B cell (primary cell): ENCODE results near the gene PTH1R. TPM values are rescaled to one million over a fixed set of nuclear protein-coding genes. Genes with fewer than 3 reads are reported as not detected.

Experiments used
- ATAC-seq: fragments of 200-7000 bp; cut with Tn5 transposase; one replicate; pipeline ENCODE4 v1.10.0; 2021; ENCODE audit warnings: low read depth, mild to moderate bottlenecking, moderate number of reproducible peaks, moderate library complexity
- CTCF ChIA-PET: fragments of 350-600 bp; sonication (Branson Sonifier 250); formaldehyde crosslinking; loops from one replicate; lab custom pipeline; 2021; ENCODE audit warnings: antibody characterized with exemption, inconsistent platforms; lab: Charles Lee
- POLR2A ChIA-PET: fragments of 350-600 bp; sonication (Branson Sonifier 250); formaldehyde crosslinking; loops from one replicate; lab custom pipeline; 2021; ENCODE audit warnings: antibody characterized with exemption; lab: Charles Lee
- DNase-seq: peaks from one replicate; pipeline ENCODE4 v3.0.0; 2013
- H2AFZ ChIP-seq: 2 replicates; pipeline ENCODE4 v1.6.1; 2012; ENCODE audit warnings: mild to moderate bottlenecking, low read depth, low read length; ENCODE audit not compliant: insufficient read depth, poor library complexity, severe bottlenecking
- H3K27ac ChIP-seq, 2 donors: 1 replicate in 1 of 2; 2 replicates in 1 of 2; pipeline ENCODE4 v1.5.1; 2012 to 2013; ENCODE audit warnings: low read length in 2 of 2, mild to moderate bottlenecking in 2 of 2, moderate library complexity in 1 of 2
- H3K27me3 ChIP-seq, 4 experiments: fragments of 200-600 bp in 1 of 4; sonication (generic) in 1 of 4; replicated peaks in 1 of 4; 1 replicate in 2 of 4; 2 replicates in 2 of 4; pipeline versions ENCODE4 v1.6.1 to v1.7.0; 2013 to 2016; ENCODE audit warnings: low read length in 3 of 4, mild to moderate bottlenecking in 2 of 4, mixed read lengths in 1 of 4, moderate library complexity in 1 of 4; ENCODE audit not compliant: insufficient read depth in 4 of 4, control insufficient read depth in 3 of 4; ENCODE audit errors: control extremely low read depth in 1 of 4
- H3K36me3 ChIP-seq, 2 experiments: replicated peaks in 1 of 2; 1 replicate in 1 of 2; 2 replicates in 1 of 2; pipeline versions ENCODE4 v1.6.1 to v1.7.1; 2013; ENCODE audit warnings: low read length in 1 of 2; ENCODE audit not compliant: insufficient read depth in 2 of 2, control insufficient read depth in 1 of 2; ENCODE audit errors: control extremely low read depth in 1 of 2, extremely low read depth in 1 of 2
- H3K4me1 ChIP-seq, 2 donors: fragments of 200-600 bp in 1 of 2; sonication (generic) in 1 of 2; 1 replicate in 1 of 2; 2 replicates in 1 of 2; pipeline versions ENCODE4 v1.5.1 to v1.6.1; 2013 to 2017; ENCODE audit warnings: low read length in 2 of 2; ENCODE audit not compliant: control insufficient read depth in 2 of 2, insufficient read depth in 2 of 2
- H3K4me2 ChIP-seq: replicated peaks from 2 replicates; pipeline ENCODE3; 2012; ENCODE audit warnings: mild to moderate bottlenecking, low read depth, low read length; ENCODE audit not compliant: poor library complexity, severe bottlenecking
- H3K4me3 ChIP-seq, 5 experiments: fragments of 200-600 bp in 1 of 5; sonication (generic) in 1 of 5; 1 replicate in 3 of 5; 2 replicates in 2 of 5; pipeline versions ENCODE4 v1.5.1 to v1.7.0; 2011 to 2016; ENCODE audit warnings: low read length in 4 of 5, mild to moderate bottlenecking in 4 of 5, low read depth in 2 of 5, control low read depth in 1 of 5, moderate library complexity in 1 of 5; ENCODE audit not compliant: insufficient read depth in 1 of 5; ENCODE audit errors: control extremely low read depth in 1 of 5, extremely low read depth in 1 of 5
- H3K79me2 ChIP-seq: fragments of 200-600 bp; sonication (generic); one replicate; pipeline ENCODE4 v1.6.0; 2016; ENCODE audit warnings: low read length; ENCODE audit not compliant: control insufficient read depth, insufficient read depth
- H3K9ac ChIP-seq: fragments of 200-600 bp; sonication (generic); 2 replicates; pipeline ENCODE4 v1.6.1; 2017; ENCODE audit warnings: mild to moderate bottlenecking, low read length, moderate library complexity
- H3K9me3 ChIP-seq, 3 donors: one replicate each; pipeline versions ENCODE4 v1.6.1 to v1.7.1; 2013; ENCODE audit warnings: low read length in 2 of 3; ENCODE audit not compliant: control insufficient read depth in 2 of 3, insufficient read depth in 1 of 3; ENCODE audit errors: control extremely low read depth in 1 of 3
- H4K20me1 ChIP-seq: 2 replicates; pipeline ENCODE4 v1.6.0; 2012; ENCODE audit warnings: mild to moderate bottlenecking, low read length; ENCODE audit not compliant: insufficient read depth, control insufficient read depth, poor library complexity, severe bottlenecking
- H3K27ac Mint-ChIP-seq: one replicate; pipeline ENCODE4 v1.8.0; 2021; ENCODE audit warnings: mixed read lengths
- H3K27me3 Mint-ChIP-seq: one replicate; pipeline ENCODE4 v1.8.0; 2021; ENCODE audit warnings: mixed read lengths
- H3K4me1 Mint-ChIP-seq: one replicate; pipeline ENCODE4 v1.8.0; 2021; ENCODE audit warnings: mixed read lengths
- H3K4me3 Mint-ChIP-seq: one replicate; pipeline ENCODE4 v1.8.0; 2021; ENCODE audit warnings: mixed read lengths
- H3K9me3 Mint-ChIP-seq: one replicate; pipeline ENCODE4 v1.8.0; 2022; ENCODE audit warnings: mixed read lengths; ENCODE audit not compliant: insufficient read depth
- CTCF ChIP-seq: fragments of 200-600 bp; IDR thresholded peaks from one replicate; pipeline ENCODE4 v1.8.0; 2022; ENCODE audit warnings: antibody characterized with exemption, mild to moderate bottlenecking
- EZH2 ChIP-seq: IDR thresholded peaks from 2 replicates; pipeline ENCODE4 v1.6.1; 2012; ENCODE audit warnings: borderline replicate concordance, low read depth, mild to moderate bottlenecking, moderate library complexity, low read length; ENCODE audit not compliant: insufficient read depth, poor library complexity, severe bottlenecking
- WGBS: methylation state at CpG from one replicate; pipeline ENCODE4 v1.1.5; 2013; ENCODE audit warnings: missing lambda C conversion rate; ENCODE audit not compliant: insufficient coverage; 5-methylcytosine and 5-hydroxymethylcytosine counted together
- intact Hi-C: fragments of 100-400 bp; cut with micrococcal nuclease; formaldehyde crosslinking; loops from one replicate; pipeline ENCODE4 v1.10.0; 2022
- polyA plus RNA-seq: library from polyadenylated mRNA; depleted of rRNA; stranded (reverse); fragments of >200 nt; gene quantifications from 2 replicates; pipeline ENCODE4 v1.2.3, GENCODE V29; 2012
- total RNA-seq, 2 donors: library from RNA; stranded (reverse); fragments of 120-200 nt in 1 of 2; gene quantifications; 1 replicate in 1 of 2; 2 replicates in 1 of 2; pipeline versions ENCODE4 v1.2.3 to v1.2.4, GENCODE V29; 2013 to 2022

Gene PTH1R
- total and polyA plus RNA-seq, 2 donors (not counting 1 experiment from before 2014, with no cell fraction given), result not detected

GRCh38 chr3:46946856-46947545, 69.5 kb downstream of the PTH1R start:
- no peak for DNase-seq
- Histone ChIP-seq H2AFZ (no peak overlapping the region), H4K20me1 (peaks cover 94% of the 10 kb centered on the region), H3K36me3 (peaks cover 0 to 49% of the 10 kb centered on the region in 2 experiments), H3K9ac (no peak overlapping the region), H3K4me1 (peaks cover 43 to 69% of the 10 kb centered on the region in 2 donors), H3K27ac (peak overlapping the region; percentile 13 to 60), H3K79me2 (peaks cover 97% of the 10 kb centered on the region), H3K4me2 (peak overlapping the region; percentile 42), H3K4me3 (no peak overlapping the region), H3K27me3 (no peaks in the 10 kb centered on the region), H3K9me3 (no peaks in the 10 kb centered on the region)
- 32% methylated on average over 4 of the region's 7 CpGs for WGBS
- ChIA-PET CTCF (interaction anchor here (1.1 to 1.5 kb wide), 3 partner anchors 13 to 24 kb away, joined by 3 to 4 read pairs (median 4); no protein-coding TSS in a partner anchor), POLR2A (no interaction called here)
- Mint-ChIP-seq H3K9me3 (no peaks in the 10 kb centered on the region), H3K27ac (peak overlapping the region; percentile 67), H3K4me1 (peaks cover 87% of the 10 kb centered on the region), H3K27me3 (no peaks in the 10 kb centered on the region), H3K4me3 (no peak overlapping the region)
- intact Hi-C loops, result no loop called here
- TF ChIP-seq CTCF, result no peak
- no peak for TF ChIP-seq EZH2
- ATAC-seq, result no peak

- peak overlapping the region in 1 of 2 donors; percentile 60 for H3K27ac ChIP-seq
- Mint-ChIP-seq H3K4me3 (peak overlapping the region; percentile 33), H3K27me3 (no peaks in the 10 kb centered on the region), H3K9me3 (no peaks in the 10 kb centered on the region), H3K27ac (peak overlapping the region; percentile 67), H3K4me1 (peaks cover 89% of the 10 kb centered on the region)
- ATAC-seq (no peak), DNase-seq (no peak)
- H3K9me3 ChIP-seq, result no peaks in the 10 kb centered on the region
- no CpG with 5 or more reads among the region's 4 CpGs for WGBS
- POLR2A ChIA-PET, result no interaction called here
- TF ChIP-seq EZH2, result no peak
- TF ChIP-seq CTCF, result no peak
- H3K36me3 ChIP-seq, result peaks cover 0 to 46% of the 10 kb centered on the region in 2 experiments
- peaks cover 94% of the 10 kb centered on the region for H4K20me1 ChIP-seq
- CTCF ChIA-PET, result interaction anchor here (1.4 to 1.5 kb wide), 2 partner anchors 14 to 24 kb away, joined by 4 read pairs; no protein-coding TSS in a partner anchor
- intact Hi-C loops, result no loop called here
- no peak overlapping the region for H3K9ac ChIP-seq
- H3K79me2 ChIP-seq, result peaks cover 97% of the 10 kb centered on the region
- H3K4me3 ChIP-seq, result no peak overlapping the region
- H3K4me1 ChIP-seq, result peaks cover 48 to 74% of the 10 kb centered on the region in 2 donors
- no peak overlapping the region for H2AFZ ChIP-seq
- H3K27me3 ChIP-seq, result no peaks in the 10 kb centered on the region
- H3K4me2 ChIP-seq, result peak overlapping the region; percentile 42
Observed at GRCh38 chr3:46947546-46947901, 70.0 kb downstream of the PTH1R start.
